ENCODE results near the gene TOGARAM1. TPM values are rescaled to one million over a fixed set of nuclear protein-coding genes. Genes with fewer than 3 reads are reported as not detected.

The TOGARAM1 gene
- total RNA-seq, 1 donor from 2014 or later = 4.6 TPM

- H3K4me3 ChIP-seq (ENCODE audit: low read depth, low read length) = no peak overlapping the region
- TF ChIP-seq CTCF (conservative IDR thresholded peaks at IDR 0.05; ENCODE audit: low read depth, low read length) = no peak
- DNase-seq (ENCODE audit: low read depth) = no peak
Observed at GRCh38 chr14:44990533-44990932, 28.5 kb downstream of the TOGARAM1 start.

- no peak overlapping the region for H3K4me3 ChIP-seq (ENCODE audit: low read depth, low read length)
- no peak for DNase-seq (ENCODE audit: low read depth)
- no peak for TF ChIP-seq CTCF (conservative IDR thresholded peaks at IDR 0.05; ENCODE audit: low read depth, low read length)
Observed at GRCh38 chr14:44995196-44995595, 33.2 kb downstream of the TOGARAM1 start.

- DNase-seq (ENCODE audit: low read depth) = no peak
- no peak for TF ChIP-seq CTCF (conservative IDR thresholded peaks at IDR 0.05; ENCODE audit: low read depth, low read length)
- no peak overlapping the region for H3K4me3 ChIP-seq (ENCODE audit: low read depth, low read length)
Observed at GRCh38 chr14:44995770-44996294, 33.8 kb downstream of the TOGARAM1 start.

- H3K4me3 ChIP-seq (ENCODE audit: low read depth, low read length) = no peak overlapping the region
- DNase-seq (ENCODE audit: low read depth) = no peak
- no peak for TF ChIP-seq CTCF (conservative IDR thresholded peaks at IDR 0.05; ENCODE audit: low read depth, low read length)
Observed at GRCh38 chr14:45003924-45004323, 41.9 kb downstream of the TOGARAM1 start.

GRCh38 chr14:45015133-45015532 lies 53.1 kb downstream of the TOGARAM1 start:
- no peak overlapping the region for H3K4me3 ChIP-seq (ENCODE audit: low read depth, low read length)
- no peak for DNase-seq (ENCODE audit: low read depth)
- no peak for TF ChIP-seq CTCF (conservative IDR thresholded peaks at IDR 0.05; ENCODE audit: low read depth, low read length)

GRCh38 chr14:45028107-45028626 lies 66.2 kb downstream of the TOGARAM1 start:
- DNase-seq (ENCODE audit: low read depth) = no peak

More at GRCh38 chr14:45028107-45028626, 66.2 kb downstream of the TOGARAM1 start:
- no peak for TF ChIP-seq CTCF (conservative IDR thresholded peaks at IDR 0.05; ENCODE audit: low read depth, low read length)
- no peak overlapping the region for H3K4me3 ChIP-seq (ENCODE audit: low read depth, low read length)
